Pancreas (tissue), 10 donors: ENCODE results near the gene SMIM22. TPM values are rescaled to one million over a fixed set of nuclear protein-coding genes. Genes with fewer than 3 reads are reported as not detected.

Experiments used
- ATAC-seq, 4 donors: fragments of 200-7000 bp; cut with Tn5 transposase; one replicate each; pipeline versions ENCODE4 v1.8.0 to v1.9.1; 2020; ENCODE audit warnings: mild to moderate bottlenecking in 4 of 4, moderate library complexity in 4 of 4
- DNase-seq, 6 donors: peaks; one replicate each; pipeline ENCODE4 v3.0.0-alpha.2; 2020
- FAIRE-seq: peaks from 2 replicates; lab custom pipeline; 2012; peaks lifted over from hg19 to GRCh38; lab: Jason Lieb, UNC
- H3K27ac ChIP-seq, 4 donors: fragments of 200-600 bp; sonication (generic); 1 replicate in 3 of 4; 2 replicates in 1 of 4; pipeline versions ENCODE4 v1.5.0 to v1.8.0; 2020
- H3K27me3 ChIP-seq, 4 donors: fragments of 200-600 bp; one replicate each; pipeline ENCODE4 v1.8.0; 2021
- H3K36me3 ChIP-seq, 3 donors: fragments of 200-600 bp; sonication (generic) in 1 of 3; one replicate each; pipeline versions ENCODE4 v1.5.0 to v1.8.0; 2020 to 2021
- H3K4me1 ChIP-seq, 3 donors: fragments of 200-600 bp; one replicate each; pipeline ENCODE4 v1.8.0; 2021
- H3K4me3 ChIP-seq, 4 donors: fragments of 200-600 bp; sonication (generic) in 2 of 4; one replicate each; pipeline versions ENCODE4 v1.5.0 to v1.8.0; 2020 to 2021
- H3K9me3 ChIP-seq, 4 donors: fragments of 200-600 bp; one replicate each; pipeline ENCODE4 v1.8.0; 2021
- WGBS, 2 donors: extraction: QIAGEN DNeasy Blood & Tissue Kit; methylation state at CpG; one replicate each; pipeline ENCODE4 v1.1.7; 2013; 5-methylcytosine and 5-hydroxymethylcytosine counted together
- intact Hi-C, 3 donors: fragments of 100-400 bp; cut with DNase I; formaldehyde crosslinking; loops; one replicate each; pipeline versions ENCODE4 v1.11.1 to v1.14.2; 2022
- polyA plus RNA-seq, 2 donors: library from polyadenylated mRNA; stranded (reverse); fragments of 200-250 nt; gene quantifications; one replicate each; pipeline ENCODE4 v1.2.3, GENCODE V29; 2013
- total RNA-seq, 6 donors: library from RNA; stranded (reverse); fragmentation: NEBNext Ultra II Directional in 4 of 6; extraction: Animal tissue kit (Norgen Biotek cat#: 25700) in 4 of 6; gene quantifications; one replicate each; pipeline versions ENCODE4 v1.2.1 to v1.2.4, GENCODE V29; 2021 to 2023
- TF ChIP-seq, protein P1 (sequence below), 4 donors: fragments of 200-600 bp; sonication (generic) in 3 of 4; IDR thresholded peaks; one replicate each; pipeline versions ENCODE4 v1.5.0 to v1.8.0; 2021; ENCODE audit warnings: antibody characterized with exemption in 4 of 4
- donor health status: healthy with polysubstance abuse.
- donor health status: DM: no; HTN: no; CAD: no; lungs with moderate emphysema.
- donor health status: DM: no; HTN: no; CAD: no.
- donor health status: control.
- donor health status: control.
- donor health status: Bipolar disorder and iron deficiency.
- donor health status: DM: yes; HTN: yes; CAD: no.
- donor health status: DM: no; HTN: no; CAD: no.
- donor health status: DM: no; HTN: no; CAD: no.
- donor health status: DM: yes; HTN: yes; CAD: no.

Gene SMIM22
- total and polyA plus RNA-seq, 8 donors, result 49.2 to 367 (median 65.5) TPM

DNA sequence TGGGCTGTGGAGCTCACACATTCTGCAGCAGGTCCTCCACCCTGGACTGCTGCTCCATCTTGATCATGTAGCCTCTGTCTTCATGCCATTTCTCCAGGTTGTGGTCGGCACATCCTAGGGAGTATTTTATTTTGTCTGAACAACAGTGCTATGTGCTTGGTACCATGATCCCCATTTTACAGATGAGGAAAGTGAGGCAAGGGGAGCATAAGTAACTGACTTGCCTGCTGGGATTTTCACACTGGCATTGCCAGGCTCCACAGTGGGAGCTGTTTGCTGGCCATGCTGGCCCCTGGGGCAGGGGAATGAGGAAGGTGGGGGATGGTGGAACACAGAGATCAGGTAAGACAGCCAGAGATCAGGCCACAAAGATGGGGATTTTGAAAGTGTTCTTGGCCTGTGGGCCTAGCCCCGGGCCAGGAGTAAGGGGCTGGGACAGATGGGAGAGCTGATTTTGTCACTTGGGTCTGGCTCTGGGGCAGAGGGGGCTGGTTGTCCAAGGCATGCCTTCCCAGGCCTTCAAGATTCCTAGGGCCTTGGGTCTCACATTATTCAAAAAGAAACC, 18.9 kb upstream of the SMIM22 start:
- DNase-seq (no peak), ATAC-seq (no peak), FAIRE-seq (no peak)
- Histone ChIP-seq H3K27ac (no peak overlapping the region), H3K9me3 (no peaks in the 10 kb centered on the region), H3K36me3 (no peaks in the 10 kb centered on the region), H3K4me1 (no peaks in the 10 kb centered on the region), H3K4me3 (no peak overlapping the region), H3K27me3 (no peaks in the 10 kb centered on the region)
- intact Hi-C loops, result no loop called here
- 81 to 98% methylated on average over 2 of the region's 2 CpGs for WGBS, 2 donors
- TF ChIP-seq, protein P1, sequence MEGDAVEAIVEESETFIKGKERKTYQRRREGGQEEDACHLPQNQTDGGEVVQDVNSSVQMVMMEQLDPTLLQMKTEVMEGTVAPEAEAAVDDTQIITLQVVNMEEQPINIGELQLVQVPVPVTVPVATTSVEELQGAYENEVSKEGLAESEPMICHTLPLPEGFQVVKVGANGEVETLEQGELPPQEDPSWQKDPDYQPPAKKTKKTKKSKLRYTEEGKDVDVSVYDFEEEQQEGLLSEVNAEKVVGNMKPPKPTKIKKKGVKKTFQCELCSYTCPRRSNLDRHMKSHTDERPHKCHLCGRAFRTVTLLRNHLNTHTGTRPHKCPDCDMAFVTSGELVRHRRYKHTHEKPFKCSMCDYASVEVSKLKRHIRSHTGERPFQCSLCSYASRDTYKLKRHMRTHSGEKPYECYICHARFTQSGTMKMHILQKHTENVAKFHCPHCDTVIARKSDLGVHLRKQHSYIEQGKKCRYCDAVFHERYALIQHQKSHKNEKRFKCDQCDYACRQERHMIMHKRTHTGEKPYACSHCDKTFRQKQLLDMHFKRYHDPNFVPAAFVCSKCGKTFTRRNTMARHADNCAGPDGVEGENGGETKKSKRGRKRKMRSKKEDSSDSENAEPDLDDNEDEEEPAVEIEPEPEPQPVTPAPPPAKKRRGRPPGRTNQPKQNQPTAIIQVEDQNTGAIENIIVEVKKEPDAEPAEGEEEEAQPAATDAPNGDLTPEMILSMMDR (IDR thresholded peaks at IDR 0.05), result no peak

DNA sequence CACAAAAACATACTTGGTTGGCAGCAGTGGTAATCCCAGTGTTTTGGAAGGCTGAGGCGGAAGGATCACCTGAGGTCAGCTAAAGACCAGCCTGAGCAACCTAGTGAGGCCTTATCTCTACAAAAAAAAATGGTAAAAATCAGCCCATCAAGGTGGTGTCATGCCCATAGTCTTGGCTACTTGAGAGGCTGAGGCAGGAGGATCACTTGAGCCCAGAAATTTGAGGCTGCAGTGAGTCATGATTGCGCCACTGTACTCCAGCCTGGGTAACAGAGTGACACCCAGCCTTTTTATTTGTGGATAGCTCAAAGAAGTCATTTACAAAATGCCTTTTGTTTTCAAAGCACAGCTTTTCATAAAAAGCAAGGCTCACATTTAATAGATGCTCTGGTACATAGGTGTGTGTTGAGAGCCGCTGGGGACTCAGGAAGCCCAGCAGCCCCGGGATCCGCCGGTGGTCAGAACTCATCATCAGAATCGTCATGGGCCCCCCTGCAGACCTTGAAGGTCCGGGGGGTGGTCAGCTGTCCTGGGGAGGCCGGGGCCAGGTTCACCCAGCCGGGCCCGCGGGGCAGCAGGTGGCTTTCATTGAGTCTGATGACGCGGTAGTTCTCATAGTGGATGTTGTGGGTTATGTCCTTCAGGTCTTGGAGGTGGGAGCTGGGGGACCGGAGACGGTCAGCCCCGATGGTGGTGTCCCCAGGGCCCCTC, 17.7 kb upstream of the SMIM22 start:
- Histone ChIP-seq H3K36me3 (no peaks in the 10 kb centered on the region), H3K27ac (no peak overlapping the region), H3K27me3 (no peaks in the 10 kb centered on the region), H3K4me1 (no peaks in the 10 kb centered on the region), H3K9me3 (no peaks in the 10 kb centered on the region), H3K4me3 (no peak overlapping the region)
- ATAC-seq (no peak), DNase-seq (no peak), FAIRE-seq (no peak)
- intact Hi-C loops, result no loop called here
- 71 to 79% methylated on average over 17 of the region's 17 CpGs for WGBS, 2 donors
- TF ChIP-seq, protein P1 (IDR thresholded peaks at IDR 0.05), result no peak

DNA sequence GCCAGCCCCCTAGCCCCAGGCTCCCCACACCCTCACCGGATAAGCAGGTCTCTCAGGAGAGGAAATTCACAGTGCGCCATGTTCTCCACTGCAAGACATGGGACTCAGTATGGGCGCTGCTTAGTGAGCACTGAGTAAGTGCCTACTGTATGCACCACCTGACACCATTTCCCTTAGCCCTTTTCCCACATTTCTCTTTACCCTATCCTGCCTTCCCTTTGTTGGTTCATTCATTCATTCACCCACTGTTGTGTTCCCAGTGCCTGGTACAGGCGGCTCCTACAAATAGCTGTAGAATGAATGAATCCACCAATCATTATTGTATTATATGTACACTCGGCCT, 17.1 kb upstream of the SMIM22 start:
- no peak overlapping the region for H3K27ac ChIP-seq
- H3K4me1 ChIP-seq, result no peaks in the 10 kb centered on the region
- ATAC-seq (no peak), DNase-seq (no peak), FAIRE-seq (no peak)
- H3K27me3 ChIP-seq, result no peaks in the 10 kb centered on the region
- H3K9me3 ChIP-seq, result no peaks in the 10 kb centered on the region
- intact Hi-C loops, result no loop called here
- no peaks in the 10 kb centered on the region for H3K36me3 ChIP-seq
- WGBS, 2 donors, result 75 to 82% methylated on average over 5 of the region's 5 CpGs
- no peak overlapping the region for H3K4me3 ChIP-seq
- TF ChIP-seq, protein P1 (IDR thresholded peaks at IDR 0.05), result no peak

DNA sequence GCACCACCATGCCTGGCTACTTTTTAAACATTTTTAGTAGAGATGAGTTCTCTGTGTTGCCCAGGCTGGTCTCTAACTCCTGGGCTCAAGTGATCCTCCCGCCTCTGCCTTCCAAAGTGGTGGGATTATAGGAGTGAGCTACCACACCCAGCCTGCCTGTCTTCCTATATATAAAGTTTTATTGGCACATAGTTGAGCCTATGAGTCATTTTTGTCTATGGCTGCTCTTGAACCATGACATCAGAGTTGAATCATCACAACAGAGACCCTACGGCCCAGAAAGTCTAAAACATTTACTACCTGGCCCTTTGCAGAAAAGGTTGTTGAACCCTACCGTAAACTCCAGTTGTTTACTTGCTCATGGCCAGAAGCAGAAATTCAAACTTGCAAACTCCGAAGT, 14.9 kb upstream of the SMIM22 start:
- DNase-seq (no peak), ATAC-seq (no peak), FAIRE-seq (no peak)
- TF ChIP-seq, protein P1 (IDR thresholded peaks at IDR 0.05), result no peak
- Histone ChIP-seq H3K27me3 (no peaks in the 10 kb centered on the region), H3K36me3 (no peaks in the 10 kb centered on the region), H3K4me1 (no peaks in the 10 kb centered on the region), H3K4me3 (no peak overlapping the region), H3K27ac (no peak overlapping the region), H3K9me3 (no peaks in the 10 kb centered on the region)
- WGBS, 2 donors, result 84 to 95% methylated on average over 4 of the region's 4 CpGs
- intact Hi-C loops, result no loop called here
